ENCODE measurements around the gene WASHC4. TPM values are rescaled to one million over a fixed set of nuclear protein-coding genes. Genes with fewer than 3 reads are reported as not detected.

Gene WASHC4
- total and polyA plus RNA-seq, 2 donors (not counting 3 experiments of a cell fraction or from before 2014, with no cell fraction given) = 30.4 to 123 TPM

DNA sequence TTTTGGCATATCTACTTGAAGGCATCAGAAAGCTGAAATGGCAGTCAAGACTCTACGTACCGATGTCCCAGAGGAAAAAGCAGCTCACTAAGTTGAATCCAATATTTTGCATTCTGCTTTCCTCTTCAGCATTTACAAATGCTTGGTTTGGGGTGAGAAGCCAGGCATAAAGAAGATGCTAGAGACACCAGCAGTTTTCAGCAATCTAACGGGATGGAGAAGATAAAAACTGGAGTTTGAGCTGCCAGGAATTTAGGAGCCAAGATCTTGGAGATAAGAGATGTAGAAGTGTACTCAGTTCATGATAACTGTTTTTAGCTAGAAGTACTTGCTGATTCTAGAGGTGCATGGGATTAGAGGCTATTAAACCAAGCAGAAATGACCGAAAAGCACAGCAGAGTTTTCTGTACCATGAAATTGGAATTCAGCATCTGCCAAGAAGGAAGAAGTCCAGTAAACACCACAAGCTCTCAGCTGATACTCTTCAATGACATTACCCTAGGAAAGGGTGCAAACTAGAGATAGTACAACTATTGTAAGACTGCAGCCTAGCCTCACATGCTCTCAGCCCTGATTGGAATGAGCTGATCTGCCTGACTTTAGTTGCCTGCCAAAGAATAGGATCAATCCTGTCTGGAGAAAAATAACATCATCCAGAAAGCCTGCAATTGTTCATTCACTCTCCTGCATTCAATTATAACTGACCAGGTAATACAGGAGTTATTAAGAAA, 15.9 kb upstream of the WASHC4 start:
- Histone ChIP-seq H3K9me3 (replicated peaks; ENCODE audit: control insufficient read depth, insufficient read depth, low read length) (no peaks in the 10 kb centered on the region), H3K79me2 (ENCODE audit: control insufficient read depth, insufficient read depth, low read length) (no peaks in the 10 kb centered on the region), H3K4me1 (ENCODE audit: control insufficient read depth, extremely low read depth, insufficient read depth, low read length) (no peaks in the 10 kb centered on the region), H3K9me1 (replicated peaks; ENCODE audit: control insufficient read depth, extremely low read depth, insufficient read depth, low read length) (no peaks in the 10 kb centered on the region), H3K27ac (ENCODE audit: insufficient read depth, low read depth, low read length) (no peak overlapping the region), H3K4me2 (ENCODE audit: insufficient read depth, low read length) (no peak overlapping the region), H2AFZ (ENCODE audit: low read depth, low read length) (no peak overlapping the region), H3K27me3 (ENCODE audit: control insufficient read depth in 2 of 2, insufficient read depth in 2 of 2, low read length in 2 of 2) (peaks cover 26% of the 10 kb centered on the region in 2 experiments), H3K9ac (replicated peaks; ENCODE audit: extremely low read depth, insufficient read depth, low read length) (no peak overlapping the region), H4K20me1 (replicated peaks; ENCODE audit: control insufficient read depth, extremely low read depth, insufficient read depth, low read length) (no peaks in the 10 kb centered on the region), H3K36me3 (ENCODE audit: control insufficient read depth in 2 of 2, extremely low read depth in 1 of 2, insufficient read depth in 2 of 2, low read length in 2 of 2) (no peaks in the 10 kb centered on the region), H3K4me3 (replicated peaks in 1 of 3; ENCODE audit: insufficient read depth in 1 of 3, low read depth in 1 of 3, low read length in 3 of 3) (no peak overlapping the region)
- no TSS peak for BruUV-seq (replicated peaks)
- intact Hi-C loops (cut with micrococcal nuclease) (no loop called here), dilution Hi-C loops (cut with MboI; ENCODE audit: extremely low pct_ligation_motif_present, low sequenced_read_pairs) (no loop called here)
- ChIA-PET CTCF (interaction anchor here (1.0 to 1.9 kb wide), 3 partner anchors 16 to 710 kb away, joined by 3 to 5 read pairs (median 4); partner anchors contain the start of gene WASHC4), POLR2A (interaction anchor here (0.6 kb wide), 1 partner anchor 954 kb away, joined by 4 read pairs; the partner anchor contains the start of gene NFYB)
- FAIRE-seq (no peak), DNase-seq (ENCODE audit: low read depth, low spot score) (no peak)
- TF ChIP-seq, protein P1, sequence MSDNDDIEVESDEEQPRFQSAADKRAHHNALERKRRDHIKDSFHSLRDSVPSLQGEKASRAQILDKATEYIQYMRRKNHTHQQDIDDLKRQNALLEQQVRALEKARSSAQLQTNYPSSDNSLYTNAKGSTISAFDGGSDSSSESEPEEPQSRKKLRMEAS (IDR thresholded peaks at IDR 0.05; ENCODE audit: insufficient read depth, insufficient read length) = no peak
- no peak for TF ChIP-seq EZH2 (IDR thresholded peaks at IDR 0.05; ENCODE audit: borderline replicate concordance, low read depth, low read length, severe bottlenecking)
- TF ChIP-seq, protein P2, sequence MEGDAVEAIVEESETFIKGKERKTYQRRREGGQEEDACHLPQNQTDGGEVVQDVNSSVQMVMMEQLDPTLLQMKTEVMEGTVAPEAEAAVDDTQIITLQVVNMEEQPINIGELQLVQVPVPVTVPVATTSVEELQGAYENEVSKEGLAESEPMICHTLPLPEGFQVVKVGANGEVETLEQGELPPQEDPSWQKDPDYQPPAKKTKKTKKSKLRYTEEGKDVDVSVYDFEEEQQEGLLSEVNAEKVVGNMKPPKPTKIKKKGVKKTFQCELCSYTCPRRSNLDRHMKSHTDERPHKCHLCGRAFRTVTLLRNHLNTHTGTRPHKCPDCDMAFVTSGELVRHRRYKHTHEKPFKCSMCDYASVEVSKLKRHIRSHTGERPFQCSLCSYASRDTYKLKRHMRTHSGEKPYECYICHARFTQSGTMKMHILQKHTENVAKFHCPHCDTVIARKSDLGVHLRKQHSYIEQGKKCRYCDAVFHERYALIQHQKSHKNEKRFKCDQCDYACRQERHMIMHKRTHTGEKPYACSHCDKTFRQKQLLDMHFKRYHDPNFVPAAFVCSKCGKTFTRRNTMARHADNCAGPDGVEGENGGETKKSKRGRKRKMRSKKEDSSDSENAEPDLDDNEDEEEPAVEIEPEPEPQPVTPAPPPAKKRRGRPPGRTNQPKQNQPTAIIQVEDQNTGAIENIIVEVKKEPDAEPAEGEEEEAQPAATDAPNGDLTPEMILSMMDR (IDR thresholded peaks at IDR 0.05; ENCODE audit: extremely low read depth in 1 of 2, insufficient read depth in 1 of 2, low read depth in 1 of 2, low read length in 2 of 2) = no peak
- no peak for TF ChIP-seq POLR2A (IDR thresholded peaks at IDR 0.05; ENCODE audit: low read depth, low read length)
- no peak for TF ChIP-seq JUN (IDR thresholded peaks at IDR 0.05; ENCODE audit: borderline replicate concordance, insufficient read depth, insufficient read length, low read depth)
- TF ChIP-seq MYC (IDR thresholded peaks at IDR 0.05; ENCODE audit: low read depth, low read length) = no peak
- TF ChIP-seq FOS (IDR thresholded peaks at IDR 0.05; ENCODE audit: borderline replicate concordance, insufficient read depth, low read length) = no peak
- TF ChIP-seq POLR2AphosphoS5 (IDR thresholded peaks at IDR 0.05; ENCODE audit: insufficient read depth, low read depth, low read length) = no peak
- TF ChIP-seq GATA2 (IDR thresholded peaks at IDR 0.05; ENCODE audit: insufficient read depth, insufficient read length, low read depth, low read length) = no peak
